ENCODE data around the gene IFI30. TPM values are rescaled to one million over a fixed set of nuclear protein-coding genes. Genes with fewer than 3 reads are reported as not detected.
A peak's percentile ranks its signal among the peaks of the same experiment; 100 is the strongest.

The IFI30 gene
- total RNA-seq (2014; rRNA removed; shearing (Covaris generic); ENCODE audit: low replicate concordance), result 51.9 and 79.3 TPM in 2 replicates

DNA sequence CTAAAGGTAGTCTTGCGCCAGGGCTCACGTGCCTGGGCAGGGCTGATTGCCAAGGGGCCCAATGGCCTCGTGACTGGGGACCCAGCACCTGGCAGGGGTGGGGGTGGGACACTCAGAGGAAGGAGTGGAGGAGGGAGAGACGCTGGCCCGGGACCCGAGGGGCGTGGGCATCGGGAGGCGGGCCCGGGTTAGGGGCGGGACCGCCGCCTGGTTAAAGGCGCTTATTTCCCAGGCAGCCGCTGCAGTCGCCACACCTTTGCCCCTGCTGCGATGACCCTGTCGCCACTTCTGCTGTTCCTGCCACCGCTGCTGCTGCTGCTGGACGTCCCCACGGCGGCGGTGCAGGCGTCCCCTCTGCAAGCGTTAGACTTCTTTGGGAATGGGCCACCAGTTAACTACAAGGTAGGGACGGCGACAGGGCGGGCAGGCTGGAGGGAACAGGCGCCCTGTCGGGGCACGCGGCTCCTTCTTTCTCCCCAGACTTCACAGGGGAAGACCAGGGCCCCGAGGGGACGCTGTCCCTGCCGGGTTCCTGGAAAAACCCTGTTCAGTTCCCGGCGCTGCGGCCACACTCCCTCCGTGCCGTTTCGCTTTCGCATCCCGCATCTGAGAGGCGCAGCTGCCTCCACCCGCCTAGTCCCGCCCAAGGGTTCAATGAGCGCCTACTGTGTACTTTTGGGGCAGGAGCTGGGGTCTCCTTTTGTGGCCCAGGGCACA is at the start of gene IFI30:
TSS of gene IFI30 (plus strand) at position 242 of the 717 bp plus-strand sequence. CDS start at position 271, 29 bp downstream.
- in situ Hi-C loops (cut with HindIII; ENCODE audit: low pct_unique_long_range_greater_than_20kb, low sequenced_read_pairs), result no loop called here
- DNase-seq (ENCODE audit: low read depth), result peak; percentile 73

- in situ Hi-C loops (cut with HindIII; ENCODE audit: low pct_unique_long_range_greater_than_20kb, low sequenced_read_pairs), result no loop called here
- no peak for DNase-seq (ENCODE audit: low read depth)
These were observed 49.8 kb upstream of the IFI30 start for GRCh38 chr19:18123819-18124218.

DNA sequence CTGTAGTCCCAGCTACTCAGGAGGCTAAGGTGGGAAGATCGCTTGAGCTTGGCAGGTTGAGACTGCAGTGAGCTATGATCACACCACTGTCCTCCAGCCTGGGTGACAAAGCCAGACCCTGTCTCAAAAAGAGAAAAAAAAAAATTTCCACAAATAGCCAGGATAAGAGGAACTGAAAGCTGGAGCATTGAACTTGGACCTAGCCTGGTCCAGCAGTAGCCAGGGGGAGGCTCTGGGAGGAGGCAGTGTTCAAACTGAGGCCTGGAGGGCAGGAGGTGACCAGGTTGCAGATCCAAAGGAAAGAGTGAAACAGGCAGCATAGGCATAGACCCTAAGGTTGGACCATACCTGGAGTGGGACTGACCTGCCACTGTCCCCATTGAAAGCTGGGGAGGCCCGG is 47.5 kb upstream of the IFI30 start:
- no peak for DNase-seq (ENCODE audit: low read depth)
- in situ Hi-C loops (cut with HindIII; ENCODE audit: low pct_unique_long_range_greater_than_20kb, low sequenced_read_pairs), result no loop called here

DNA sequence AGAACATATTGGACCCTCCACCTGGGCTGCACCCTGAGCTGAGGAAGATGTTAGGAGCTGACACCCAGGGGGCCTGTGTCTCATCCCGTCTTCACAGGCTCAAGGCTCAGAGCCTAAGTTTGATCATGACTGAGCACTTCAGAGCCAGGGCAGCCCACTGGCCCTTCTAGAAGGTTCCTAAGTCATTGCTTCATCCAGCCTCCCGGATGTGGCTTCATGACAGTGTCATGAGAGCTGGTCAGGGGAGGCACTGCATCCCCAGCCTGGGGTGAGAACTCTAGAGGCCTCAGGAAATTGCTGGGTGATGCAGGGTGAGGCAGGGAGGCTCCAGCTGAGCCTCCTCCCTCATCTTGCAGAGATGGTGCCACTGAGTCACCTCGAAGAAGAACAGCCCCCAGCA is 45.6 kb upstream of the IFI30 start:
- in situ Hi-C loops (cut with HindIII; ENCODE audit: low pct_unique_long_range_greater_than_20kb, low sequenced_read_pairs), result no loop called here
- no peak for DNase-seq (ENCODE audit: low read depth)

- in situ Hi-C loops (cut with HindIII; ENCODE audit: low pct_unique_long_range_greater_than_20kb, low sequenced_read_pairs), result no loop called here
- no peak for DNase-seq (ENCODE audit: low read depth)
These were observed 44.8 kb upstream of the IFI30 start for GRCh38 chr19:18128805-18129204.

GRCh38 chr19:18130523-18131242 is 42.9 kb upstream of the IFI30 start:
- DNase-seq (ENCODE audit: low read depth), result no peak
- in situ Hi-C loops (cut with HindIII; ENCODE audit: low pct_unique_long_range_greater_than_20kb, low sequenced_read_pairs), result no loop called here

- in situ Hi-C loops (cut with HindIII; ENCODE audit: low pct_unique_long_range_greater_than_20kb, low sequenced_read_pairs), result no loop called here
- DNase-seq (ENCODE audit: low read depth), result no peak
These were observed 41.6 kb upstream of the IFI30 start for GRCh38 chr19:18131841-18132596.

GRCh38 chr19:18135712-18136584 is 37.7 kb upstream of the IFI30 start:
- in situ Hi-C loops (cut with HindIII; ENCODE audit: low pct_unique_long_range_greater_than_20kb, low sequenced_read_pairs), result no loop called here
- DNase-seq (ENCODE audit: low read depth), result peak; percentile 94

GRCh38 chr19:18137242-18137641 is 36.4 kb upstream of the IFI30 start:
- DNase-seq (ENCODE audit: low read depth), result no peak
- in situ Hi-C loops (cut with HindIII; ENCODE audit: low pct_unique_long_range_greater_than_20kb, low sequenced_read_pairs), result no loop called here

DNA sequence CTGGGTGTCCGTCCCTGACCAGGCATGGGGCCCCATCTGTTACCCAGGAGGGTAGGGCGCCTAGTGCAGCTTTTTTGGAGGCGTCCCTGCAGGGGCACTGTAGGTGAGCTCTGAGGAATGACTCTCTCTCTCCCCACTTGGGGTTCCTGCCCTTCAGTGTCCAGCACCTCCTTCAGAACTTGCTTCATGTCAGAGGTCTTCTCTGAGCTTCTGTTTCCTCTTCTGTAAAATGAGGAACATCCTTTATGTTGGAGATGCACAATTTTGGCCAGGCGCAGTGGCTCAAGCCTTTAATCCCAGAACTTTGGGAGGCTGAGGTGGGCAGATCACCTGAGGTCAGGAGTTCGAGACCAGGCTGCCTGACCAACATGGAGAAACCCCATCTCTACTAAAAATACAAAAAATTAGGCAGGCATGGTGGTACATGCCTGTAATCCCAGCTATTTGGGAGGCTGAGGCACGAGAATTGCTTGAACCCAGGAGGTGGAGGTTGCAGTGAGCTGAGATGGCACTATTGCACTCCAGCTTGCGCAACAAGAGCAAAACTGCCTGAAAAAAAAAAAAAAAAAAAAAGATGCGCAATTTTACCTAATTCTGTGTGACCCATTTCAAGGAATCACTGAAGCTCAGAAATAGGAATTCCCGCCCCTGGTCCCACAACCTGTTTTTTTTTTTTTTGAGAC is 35.8 kb upstream of the IFI30 start:
- in situ Hi-C loops (cut with HindIII; ENCODE audit: low pct_unique_long_range_greater_than_20kb, low sequenced_read_pairs), result no loop called here
- DNase-seq (ENCODE audit: low read depth), result no peak

DNA sequence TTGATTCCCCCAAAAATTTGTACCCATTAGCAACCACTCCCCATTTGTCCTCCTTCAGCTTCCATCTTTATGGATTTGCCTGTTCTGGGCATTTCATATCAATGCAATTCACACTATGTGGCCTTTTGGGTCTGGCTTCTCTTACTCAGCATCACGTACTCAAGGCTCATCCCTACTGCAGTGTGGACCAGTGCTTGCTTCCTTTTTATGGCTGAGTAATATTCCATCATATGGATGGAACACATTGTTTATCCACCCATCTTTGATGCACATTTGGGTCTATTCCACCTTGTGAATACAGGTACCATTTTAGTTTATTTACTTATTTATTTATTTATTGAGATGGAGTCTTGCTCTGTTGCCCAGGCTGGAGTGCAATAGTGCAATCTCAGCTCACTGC is 33.1 kb upstream of the IFI30 start:
- no peak for DNase-seq (ENCODE audit: low read depth)
- in situ Hi-C loops (cut with HindIII; ENCODE audit: low pct_unique_long_range_greater_than_20kb, low sequenced_read_pairs), result no loop called here

DNA sequence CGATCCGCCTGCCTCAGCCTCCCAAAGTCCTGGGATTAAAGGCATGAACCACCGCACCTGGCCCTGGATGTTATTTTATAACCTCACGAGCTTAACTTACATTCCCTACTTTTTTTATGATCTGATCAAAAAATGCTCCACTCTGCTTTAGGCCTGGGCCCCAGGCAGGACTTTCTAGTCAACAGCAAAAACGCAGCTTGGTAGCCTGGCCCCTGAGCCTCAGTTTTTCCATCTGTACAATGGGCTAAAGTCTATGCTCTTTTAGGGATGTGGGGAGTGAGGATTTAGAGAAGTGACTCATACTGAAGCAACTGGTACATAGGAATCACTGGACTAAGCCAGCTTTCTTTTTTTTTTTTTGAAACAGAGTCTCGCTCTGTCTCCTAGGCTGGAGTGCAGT is 32.6 kb upstream of the IFI30 start:
- in situ Hi-C loops (cut with HindIII; ENCODE audit: low pct_unique_long_range_greater_than_20kb, low sequenced_read_pairs), result no loop called here
- DNase-seq (ENCODE audit: low read depth), result no peak

GRCh38 chr19:18143902-18144301 is 29.7 kb upstream of the IFI30 start:
- DNase-seq (ENCODE audit: low read depth), result no peak
- in situ Hi-C loops (cut with HindIII; ENCODE audit: low pct_unique_long_range_greater_than_20kb, low sequenced_read_pairs), result no loop called here

GRCh38 chr19:18144361-18144760 is 29.3 kb upstream of the IFI30 start:
- DNase-seq (ENCODE audit: low read depth), result no peak
- in situ Hi-C loops (cut with HindIII; ENCODE audit: low pct_unique_long_range_greater_than_20kb, low sequenced_read_pairs), result no loop called here

GRCh38 chr19:18144906-18145305 is 28.7 kb upstream of the IFI30 start:
- in situ Hi-C loops (cut with HindIII; ENCODE audit: low pct_unique_long_range_greater_than_20kb, low sequenced_read_pairs), result no loop called here
- no peak for DNase-seq (ENCODE audit: low read depth)

GRCh38 chr19:18145391-18145999 is 28.1 kb upstream of the IFI30 start:
- no peak for DNase-seq (ENCODE audit: low read depth)
- in situ Hi-C loops (cut with HindIII; ENCODE audit: low pct_unique_long_range_greater_than_20kb, low sequenced_read_pairs), result no loop called here

DNA sequence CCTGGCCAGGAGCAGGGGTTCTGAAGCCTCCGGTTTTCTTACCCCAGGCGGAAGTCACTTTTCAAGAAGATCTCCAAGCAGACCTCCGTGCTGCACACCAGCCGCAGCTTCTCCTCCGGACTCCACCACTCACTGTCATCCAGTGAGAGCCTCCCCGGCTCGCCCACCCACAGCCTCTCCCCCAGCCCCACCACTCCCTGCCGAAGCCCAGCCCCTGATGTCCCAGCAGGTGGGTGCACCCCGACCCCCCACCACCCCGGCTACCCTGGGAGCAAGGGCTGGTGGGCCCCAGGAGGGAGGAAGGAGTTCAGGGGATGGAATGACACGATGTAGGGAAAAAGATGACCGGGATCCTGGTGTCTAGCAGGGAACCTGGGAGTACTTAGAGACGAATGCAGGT is 26.2 kb upstream of the IFI30 start:
- in situ Hi-C loops (cut with HindIII; ENCODE audit: low pct_unique_long_range_greater_than_20kb, low sequenced_read_pairs), result no loop called here
- DNase-seq (ENCODE audit: low read depth), result no peak
